ENCODE measurements around the gene FBRSL1.
A peak's percentile ranks its signal among the peaks of the same experiment; 100 is the strongest.

Gene FBRSL1

GRCh38 chr12:132521200-132521580 lies 31.2 kb downstream of the FBRSL1 start:
- H3K4me3 ChIP-seq (replicated peaks; ENCODE audit: low read depth, low read length): no peak overlapping the region
- no peak for TF ChIP-seq CTCF (IDR thresholded peaks at IDR 0.05; ENCODE audit: low read depth, low read length, missing control alignments)
- DNase-seq (ENCODE audit: extremely low read depth, low read depth): no peak

- H3K4me3 ChIP-seq (replicated peaks; ENCODE audit: low read depth, low read length): no peak overlapping the region
- DNase-seq (ENCODE audit: extremely low read depth, low read depth): no peak
- no peak for TF ChIP-seq CTCF (IDR thresholded peaks at IDR 0.05; ENCODE audit: low read depth, low read length, missing control alignments)
Observed at GRCh38 chr12:132521712-132522292, 31.9 kb downstream of the FBRSL1 start.

GRCh38 chr12:132522592-132523380 lies 32.8 kb downstream of the FBRSL1 start:
- H3K4me3 ChIP-seq (replicated peaks; ENCODE audit: low read depth, low read length): no peak overlapping the region
- no peak for DNase-seq (ENCODE audit: extremely low read depth, low read depth)
- no peak for TF ChIP-seq CTCF (IDR thresholded peaks at IDR 0.05; ENCODE audit: low read depth, low read length, missing control alignments)

GRCh38 chr12:132523576-132524331 lies 33.8 kb downstream of the FBRSL1 start:
- H3K4me3 ChIP-seq (replicated peaks; ENCODE audit: low read depth, low read length): no peak overlapping the region
- peak; percentile 87 for TF ChIP-seq CTCF (IDR thresholded peaks at IDR 0.05; ENCODE audit: low read depth, low read length, missing control alignments)
- DNase-seq (ENCODE audit: extremely low read depth, low read depth): no peak

- TF ChIP-seq CTCF (IDR thresholded peaks at IDR 0.05; ENCODE audit: low read depth, low read length, missing control alignments): no peak
- DNase-seq (ENCODE audit: extremely low read depth, low read depth): no peak
- H3K4me3 ChIP-seq (replicated peaks; ENCODE audit: low read depth, low read length): no peak overlapping the region
Observed at GRCh38 chr12:132524405-132524804, 34.5 kb downstream of the FBRSL1 start.

GRCh38 chr12:132525011-132525832 lies 35.3 kb downstream of the FBRSL1 start:
- H3K4me3 ChIP-seq (replicated peaks; ENCODE audit: low read depth, low read length): no peak overlapping the region
- no peak for TF ChIP-seq CTCF (IDR thresholded peaks at IDR 0.05; ENCODE audit: low read depth, low read length, missing control alignments)
- DNase-seq (ENCODE audit: extremely low read depth, low read depth): no peak
